ENCODE data around the gene STAM. TPM values are rescaled to one million over a fixed set of nuclear protein-coding genes. Genes with fewer than 3 reads are reported as not detected.

The STAM gene
- polyA plus RNA-seq, 1 donor from 2014 or later: 33.0 TPM

GRCh38 chr10:17736223-17736622 is 92.3 kb downstream of the STAM start:
- Histone ChIP-seq H3K9me2 (ENCODE audit: insufficient read depth, low read length) (no peaks in the 10 kb centered on the region), H4K20me1 (ENCODE audit: insufficient read depth) (no peaks in the 10 kb centered on the region), H3K9me3 (ENCODE audit: low read length) (no peaks in the 10 kb centered on the region), H3K27ac (ENCODE audit: low read length) (no peak overlapping the region), H3K4me2 (ENCODE audit: low read length) (no peak overlapping the region), H3K4me3 (ENCODE audit: low read length) (no peak overlapping the region), H3K9ac (ENCODE audit: low read length) (no peak overlapping the region), H3K27me3 (ENCODE audit: insufficient read depth, low read depth, low read length) (no peaks in the 10 kb centered on the region), H2AFZ (ENCODE audit: low read depth, low read length) (no peak overlapping the region), H3K36me3 (ENCODE audit: insufficient read depth, low read length) (no peaks in the 10 kb centered on the region), H3F3A (ENCODE audit: insufficient read depth, low read length, poor library complexity, severe bottlenecking) (no peaks in the 10 kb centered on the region), H3K79me2 (replicated peaks; ENCODE audit: insufficient read depth, low read length) (no peaks in the 10 kb centered on the region)
- TF ChIP-seq TAF1 (IDR thresholded peaks at IDR 0.05; ENCODE audit: low read depth): no peak
- TF ChIP-seq RAD21 (conservative IDR thresholded peaks at IDR 0.05): no peak
- no peak for TF ChIP-seq EZH2 (IDR thresholded peaks at IDR 0.05; ENCODE audit: borderline replicate concordance, insufficient read depth, low read length, poor library complexity, severe bottlenecking)
- no peak for TF ChIP-seq POLR2AphosphoS5 (IDR thresholded peaks at IDR 0.05)
- TF ChIP-seq CTCF (IDR thresholded peaks at IDR 0.05; ENCODE audit: poor library complexity, severe bottlenecking): no peak
- no peak for TF ChIP-seq SMC3 (conservative IDR thresholded peaks at IDR 0.05; ENCODE audit: poor library complexity)
- TF ChIP-seq MXI1 (conservative IDR thresholded peaks at IDR 0.05; ENCODE audit: poor library complexity, severe bottlenecking): no peak
- TF ChIP-seq EP300 (conservative IDR thresholded peaks at IDR 0.05; ENCODE audit: poor library complexity, severe bottlenecking): no peak
- TF ChIP-seq, protein P1, sequence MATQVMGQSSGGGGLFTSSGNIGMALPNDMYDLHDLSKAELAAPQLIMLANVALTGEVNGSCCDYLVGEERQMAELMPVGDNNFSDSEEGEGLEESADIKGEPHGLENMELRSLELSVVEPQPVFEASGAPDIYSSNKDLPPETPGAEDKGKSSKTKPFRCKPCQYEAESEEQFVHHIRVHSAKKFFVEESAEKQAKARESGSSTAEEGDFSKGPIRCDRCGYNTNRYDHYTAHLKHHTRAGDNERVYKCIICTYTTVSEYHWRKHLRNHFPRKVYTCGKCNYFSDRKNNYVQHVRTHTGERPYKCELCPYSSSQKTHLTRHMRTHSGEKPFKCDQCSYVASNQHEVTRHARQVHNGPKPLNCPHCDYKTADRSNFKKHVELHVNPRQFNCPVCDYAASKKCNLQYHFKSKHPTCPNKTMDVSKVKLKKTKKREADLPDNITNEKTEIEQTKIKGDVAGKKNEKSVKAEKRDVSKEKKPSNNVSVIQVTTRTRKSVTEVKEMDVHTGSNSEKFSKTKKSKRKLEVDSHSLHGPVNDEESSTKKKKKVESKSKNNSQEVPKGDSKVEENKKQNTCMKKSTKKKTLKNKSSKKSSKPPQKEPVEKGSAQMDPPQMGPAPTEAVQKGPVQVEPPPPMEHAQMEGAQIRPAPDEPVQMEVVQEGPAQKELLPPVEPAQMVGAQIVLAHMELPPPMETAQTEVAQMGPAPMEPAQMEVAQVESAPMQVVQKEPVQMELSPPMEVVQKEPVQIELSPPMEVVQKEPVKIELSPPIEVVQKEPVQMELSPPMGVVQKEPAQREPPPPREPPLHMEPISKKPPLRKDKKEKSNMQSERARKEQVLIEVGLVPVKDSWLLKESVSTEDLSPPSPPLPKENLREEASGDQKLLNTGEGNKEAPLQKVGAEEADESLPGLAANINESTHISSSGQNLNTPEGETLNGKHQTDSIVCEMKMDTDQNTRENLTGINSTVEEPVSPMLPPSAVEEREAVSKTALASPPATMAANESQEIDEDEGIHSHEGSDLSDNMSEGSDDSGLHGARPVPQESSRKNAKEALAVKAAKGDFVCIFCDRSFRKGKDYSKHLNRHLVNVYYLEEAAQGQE (IDR thresholded peaks at IDR 0.05; ENCODE audit: borderline replicate concordance): no peak

DNA sequence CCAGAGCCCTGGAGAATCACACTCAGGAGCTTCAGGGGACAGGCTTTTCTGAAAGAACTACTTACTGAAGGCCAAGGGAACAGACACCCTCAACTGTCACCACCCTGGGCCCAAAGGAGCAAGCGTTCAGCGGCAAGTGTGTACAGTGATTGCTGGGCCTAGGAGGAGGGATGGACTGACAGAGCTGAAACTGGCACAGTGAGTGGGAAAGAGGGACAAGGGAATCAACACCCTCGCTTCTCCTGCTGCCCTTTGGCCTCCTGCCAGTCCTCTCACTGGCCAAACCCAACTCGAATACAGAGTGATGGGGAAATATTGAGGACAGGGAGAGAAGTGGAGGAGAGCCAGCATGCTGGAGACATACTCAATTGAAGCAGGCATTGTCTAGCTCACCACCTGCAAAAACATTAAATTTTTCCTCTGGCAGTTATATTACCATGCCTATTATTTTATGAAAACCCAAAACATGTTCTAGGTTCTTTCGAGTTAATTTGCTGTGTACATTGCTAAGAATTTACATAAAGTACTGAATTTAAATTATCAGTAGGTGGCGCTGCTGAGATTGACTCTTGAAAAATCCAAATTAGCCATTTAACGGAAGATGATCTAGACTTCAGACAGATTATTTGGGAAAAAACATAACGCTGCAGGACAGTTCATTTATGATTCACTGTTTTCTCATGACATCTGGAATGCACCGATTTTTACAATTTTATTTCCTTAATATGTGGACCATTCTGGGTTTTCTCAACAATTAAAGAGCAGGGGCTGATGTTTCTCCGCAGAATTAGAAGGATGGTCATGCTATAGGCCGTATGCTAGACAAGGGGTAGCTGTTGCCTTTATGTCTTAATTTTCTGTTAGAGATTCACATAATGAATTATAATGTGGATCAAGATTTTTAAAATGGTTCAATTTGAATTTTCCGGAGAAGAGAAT is 93.3 kb downstream of the STAM start:
- Histone ChIP-seq H3K9me3 (ENCODE audit: low read length) (no peaks in the 10 kb centered on the region), H3K36me3 (ENCODE audit: insufficient read depth, low read length) (no peaks in the 10 kb centered on the region), H3K4me3 (ENCODE audit: low read length) (no peak overlapping the region), H3K27ac (ENCODE audit: low read length) (no peak overlapping the region), H3K9me2 (ENCODE audit: insufficient read depth, low read length) (no peaks in the 10 kb centered on the region), H3K27me3 (ENCODE audit: insufficient read depth, low read depth, low read length) (no peaks in the 10 kb centered on the region), H2AFZ (ENCODE audit: low read depth, low read length) (no peak overlapping the region), H3F3A (ENCODE audit: insufficient read depth, low read length, poor library complexity, severe bottlenecking) (no peaks in the 10 kb centered on the region), H3K9ac (ENCODE audit: low read length) (no peak overlapping the region), H3K79me2 (replicated peaks; ENCODE audit: insufficient read depth, low read length) (no peaks in the 10 kb centered on the region), H4K20me1 (ENCODE audit: insufficient read depth) (no peaks in the 10 kb centered on the region), H3K4me2 (ENCODE audit: low read length) (no peak overlapping the region)
- peak; percentile 49 for TF ChIP-seq RAD21 (conservative IDR thresholded peaks at IDR 0.05)
- TF ChIP-seq TAF1 (IDR thresholded peaks at IDR 0.05; ENCODE audit: low read depth): no peak
- no peak for TF ChIP-seq POLR2AphosphoS5 (IDR thresholded peaks at IDR 0.05)
- peak; percentile 60 for TF ChIP-seq CTCF (IDR thresholded peaks at IDR 0.05; ENCODE audit: poor library complexity, severe bottlenecking)
- no peak for TF ChIP-seq EP300 (conservative IDR thresholded peaks at IDR 0.05; ENCODE audit: poor library complexity, severe bottlenecking)
- TF ChIP-seq EZH2 (IDR thresholded peaks at IDR 0.05; ENCODE audit: borderline replicate concordance, insufficient read depth, low read length, poor library complexity, severe bottlenecking): no peak
- TF ChIP-seq SMC3 (conservative IDR thresholded peaks at IDR 0.05; ENCODE audit: poor library complexity): peak; percentile 51
- no peak for TF ChIP-seq MXI1 (conservative IDR thresholded peaks at IDR 0.05; ENCODE audit: poor library complexity, severe bottlenecking)
- TF ChIP-seq, protein P1 (IDR thresholded peaks at IDR 0.05; ENCODE audit: borderline replicate concordance): no peak

All from neural cell (in vitro differentiated cells).